Mammary epithelial cell (primary cell): Measurements from ENCODE around the gene MED25.

ENCODE experiments used
- EZH2 ChIP-seq: IDR thresholded peaks from 2 replicates; pipeline ENCODE4 v1.6.1; 2012; ENCODE audit warnings: low read length, inconsistent platforms, borderline replicate concordance
- TF ChIP-seq, protein P1 (sequence below), 2 donors: IDR thresholded peaks in 1 of 2; conservative IDR thresholded peaks in 1 of 2; 2 replicates each; pipeline ENCODE4 v1.5.1; 2011 to 2012; ENCODE audit warnings: inconsistent platforms in 2 of 2, low read length in 2 of 2, mild to moderate bottlenecking in 2 of 2, control low read depth in 1 of 2, low read depth in 1 of 2; ENCODE audit not compliant: insufficient read depth in 1 of 2; ENCODE audit errors: extremely low read depth in 1 of 2

DNA sequence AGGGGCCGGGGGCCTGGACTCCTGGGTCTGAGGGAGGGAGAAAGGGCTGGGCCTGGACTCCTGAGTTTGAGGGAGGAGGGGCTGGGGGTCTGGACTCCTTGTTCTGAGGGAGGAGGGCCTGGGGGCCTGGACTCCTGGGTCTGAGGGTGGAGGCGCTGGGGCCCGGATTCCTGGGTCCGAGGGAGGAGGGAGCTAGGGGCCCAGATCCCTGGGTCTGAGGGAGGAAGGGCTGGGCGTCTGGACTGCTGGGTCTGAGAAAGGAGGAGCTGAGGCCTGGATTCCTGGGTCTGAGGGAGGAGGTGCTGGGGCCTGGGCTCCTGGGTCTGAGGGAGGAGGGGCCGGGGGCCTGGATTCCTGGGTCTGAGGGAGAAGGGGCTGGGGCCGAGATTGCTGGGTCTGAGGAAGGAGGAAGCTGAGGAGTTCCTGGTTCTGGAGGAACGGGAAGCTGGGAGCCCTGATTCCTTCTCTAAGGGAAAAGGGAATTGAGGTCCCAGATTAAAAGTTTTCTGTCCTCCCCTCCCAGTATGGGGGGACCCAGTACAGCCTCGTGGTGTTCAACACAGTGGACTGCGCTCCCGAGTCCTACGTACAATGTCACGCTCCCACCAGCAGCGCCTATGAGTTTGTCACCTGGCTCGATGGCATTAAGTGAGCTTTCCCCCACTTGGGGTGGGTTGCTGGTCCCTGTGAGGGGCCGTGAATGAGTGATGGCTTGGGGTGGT lies 721 bp downstream of the MED25 start:
- TF ChIP-seq, protein P1, sequence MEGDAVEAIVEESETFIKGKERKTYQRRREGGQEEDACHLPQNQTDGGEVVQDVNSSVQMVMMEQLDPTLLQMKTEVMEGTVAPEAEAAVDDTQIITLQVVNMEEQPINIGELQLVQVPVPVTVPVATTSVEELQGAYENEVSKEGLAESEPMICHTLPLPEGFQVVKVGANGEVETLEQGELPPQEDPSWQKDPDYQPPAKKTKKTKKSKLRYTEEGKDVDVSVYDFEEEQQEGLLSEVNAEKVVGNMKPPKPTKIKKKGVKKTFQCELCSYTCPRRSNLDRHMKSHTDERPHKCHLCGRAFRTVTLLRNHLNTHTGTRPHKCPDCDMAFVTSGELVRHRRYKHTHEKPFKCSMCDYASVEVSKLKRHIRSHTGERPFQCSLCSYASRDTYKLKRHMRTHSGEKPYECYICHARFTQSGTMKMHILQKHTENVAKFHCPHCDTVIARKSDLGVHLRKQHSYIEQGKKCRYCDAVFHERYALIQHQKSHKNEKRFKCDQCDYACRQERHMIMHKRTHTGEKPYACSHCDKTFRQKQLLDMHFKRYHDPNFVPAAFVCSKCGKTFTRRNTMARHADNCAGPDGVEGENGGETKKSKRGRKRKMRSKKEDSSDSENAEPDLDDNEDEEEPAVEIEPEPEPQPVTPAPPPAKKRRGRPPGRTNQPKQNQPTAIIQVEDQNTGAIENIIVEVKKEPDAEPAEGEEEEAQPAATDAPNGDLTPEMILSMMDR (conservative IDR thresholded peaks at IDR 0.05 in 1 of 2, IDR thresholded peaks at IDR 0.05 in 1 of 2; ENCODE audit: extremely low read depth in 1 of 2, insufficient read depth in 1 of 2, low read depth in 1 of 2, low read length in 2 of 2): no peak
- no peak for TF ChIP-seq EZH2
